GM12878 (cell line): Measurements from ENCODE around the gene CCDC88A. TPM values are rescaled to one million over a fixed set of nuclear protein-coding genes. Genes with fewer than 3 reads are reported as not detected.

Experiments used
- ATAC-seq: fragments of 200-7000 bp; cut with Tn5 transposase; 3 replicates; pipeline ENCODE4 v1.9.1; 2020; ENCODE audit warnings: mild to moderate bottlenecking, moderate library complexity
- BruUV-seq: library from RNA; stranded (reverse); fragments of 400-500 nt; replicated peaks from 2 replicates; lab custom pipeline; 2021; lab: Mats Ljungman, UMichigan
- CTCF ChIA-PET: fragments of 300-600 bp; sonication (Branson Sonifier 250); formaldehyde crosslinking; extraction: SDS; loops from one replicate; lab custom pipeline; 2021; ENCODE audit warnings: inconsistent platforms; lab: Yijun Ruan, JAX
- POLR2A ChIA-PET: fragments of 350-600 bp; formaldehyde crosslinking; extraction: SDS; loops from one replicate; lab custom pipeline; 2021; ENCODE audit warnings: inconsistent platforms; lab: Charles Lee
- RAD21 ChIA-PET: fragments of 300-600 bp; sonication (Branson Sonifier 250); formaldehyde crosslinking; loops from one replicate; lab custom pipeline; 2023; ENCODE audit warnings: antibody characterized with exemption; ENCODE audit not compliant: unreplicated experiment; lab: Charles Lee
- SMC1A ChIA-PET: fragments of 300-600 bp; sonication (Branson Sonifier 250); formaldehyde crosslinking; loops from one replicate; lab custom pipeline; 2023; ENCODE audit not compliant: unreplicated experiment, uncharacterized antibody; lab: Charles Lee
- DNase-seq: peaks from one replicate; pipeline ENCODE4 v3.0.0-alpha.2; 2011; ENCODE audit warnings: low read depth, low spot score
- FAIRE-seq: peaks from 3 replicates; lab custom pipeline; 2011; peaks lifted over from hg19 to GRCh38; lab: Jason Lieb, UNC
- H2AFZ ChIP-seq: 2 replicates; pipeline ENCODE4 v1.6.0; 2011; ENCODE audit warnings: low read depth, low read length, control low read depth; ENCODE audit not compliant: control insufficient read depth
- H3K27ac ChIP-seq: 2 replicates; pipeline ENCODE4 v1.5.1; 2011; ENCODE audit warnings: control low read depth; ENCODE audit not compliant: control insufficient read depth, insufficient read depth
- H3K27me3 ChIP-seq, 2 experiments: replicated peaks in 1 of 2; 2 replicates each; pipeline versions ENCODE4 v1.6.0 to v1.6.1; 2011; ENCODE audit warnings: low read length in 1 of 2; ENCODE audit not compliant: control insufficient read depth in 2 of 2, insufficient read depth in 2 of 2
- H3K36me3 ChIP-seq, 2 experiments: 2 replicates each; pipeline ENCODE4 v1.5.1; 2011; ENCODE audit warnings: low read length in 1 of 2; ENCODE audit not compliant: control insufficient read depth in 2 of 2, insufficient read depth in 2 of 2
- H3K4me1 ChIP-seq: 2 replicates; pipeline ENCODE4 v1.6.1; 2011; ENCODE audit warnings: mild to moderate bottlenecking, low read length, moderate library complexity, mixed read lengths; ENCODE audit not compliant: control insufficient read depth, insufficient read depth
- H3K4me2 ChIP-seq: 2 replicates; pipeline ENCODE4 v1.6.0; 2011; ENCODE audit warnings: control low read depth; ENCODE audit not compliant: control insufficient read depth, insufficient read depth
- H3K4me3 ChIP-seq: fragments of 200-600 bp; sonication (generic); 2 replicates; pipeline ENCODE4 v1.5.1; 2016
- H3K79me2 ChIP-seq: 2 replicates; pipeline ENCODE4 v1.6.0; 2011; ENCODE audit warnings: low read length; ENCODE audit not compliant: control insufficient read depth, insufficient read depth
- H3K9ac ChIP-seq: 2 replicates; pipeline ENCODE4 v1.8.0; 2011; ENCODE audit warnings: low read length, control low read depth, mixed read lengths; ENCODE audit not compliant: control insufficient read depth, insufficient read depth
- H3K9me3 ChIP-seq: replicated peaks from 3 replicates; pipeline ENCODE4 v1.5.1; 2011; ENCODE audit warnings: mild to moderate bottlenecking, low read length; ENCODE audit not compliant: control insufficient read depth, insufficient read depth
- H4K20me1 ChIP-seq: 2 replicates; pipeline ENCODE4 v1.6.0; 2011; ENCODE audit not compliant: control insufficient read depth, insufficient read depth
- IKZF1 ChIP-seq: fragments of 450-650 bp; conservative IDR thresholded peaks from 2 replicates; pipeline ENCODE4 v1.6.1; 2017; ENCODE audit warnings: antibody characterized with exemption, mild to moderate bottlenecking
- WGBS: methylation state at CpG from one replicate; pipeline ENCODE4 v1.1.6; 2016; ENCODE audit warnings: low lambda C conversion rate; ENCODE audit not compliant: insufficient replicate concordance, insufficient coverage; ENCODE audit errors: missing lambda C conversion rate; 5-methylcytosine and 5-hydroxymethylcytosine counted together
- in situ Hi-C: fragments of 300-500 bp; cut with MboI; formaldehyde crosslinking; loops from 9 replicates; pipeline ENCODE4 v1.14.3; 2018; ENCODE audit warnings: mixed read lengths
- intact Hi-C: fragments of 100-400 bp; cut with micrococcal nuclease; formaldehyde crosslinking; loops from one replicate; pipeline ENCODE4 v1.14.2; 2022; ENCODE audit not compliant: unreplicated experiment
- polyA plus RNA-seq, 11 experiments: library from polyadenylated mRNA; depleted of rRNA in 4 of 11; unstranded in 6 of 11; stranded (reverse) in 5 of 11; fragments of >200 nt; fragmentation: Nextera tagmentation in 4 of 11; fragmentation: Illumina TruSeq in 1 of 11; extraction: Ambion mirVana in 4 of 11; extraction: Trizol in 1 of 11; gene quantifications; 1 replicate in 1 of 11; 2 replicates in 10 of 11; pipeline versions ENCODE4 v1.2.1 to v1.2.3, GENCODE V29; 2011 to 2016; ENCODE audit warnings: inconsistent platforms in 2 of 11, missing spikeins in 2 of 11, low read depth in 1 of 11
- small RNA-seq: library from RNA; depleted of rRNA; stranded (forward); fragments of <200 nt; gene quantifications from one replicate; pipeline ENCODE3, GENCODE V24; 2014
- total RNA-seq, 4 experiments: library from RNA; depleted of rRNA in 3 of 4; stranded (reverse); fragments of >200 nt in 3 of 4; fragmentation: Illumina TruSeq in 1 of 4; extraction: Trizol in 1 of 4; gene quantifications; 2 replicates each; pipeline versions ENCODE4 v1.2.1 to v1.2.3, GENCODE V29; 2013 to 2021

CCDC88A gene
- total and polyA plus RNA-seq, 10 of the 15 experiments (the other 5 are each of a cell fraction or from before 2014, with no cell fraction given) = 1.8 to 71.6 (median 45.9) TPM

DNA sequence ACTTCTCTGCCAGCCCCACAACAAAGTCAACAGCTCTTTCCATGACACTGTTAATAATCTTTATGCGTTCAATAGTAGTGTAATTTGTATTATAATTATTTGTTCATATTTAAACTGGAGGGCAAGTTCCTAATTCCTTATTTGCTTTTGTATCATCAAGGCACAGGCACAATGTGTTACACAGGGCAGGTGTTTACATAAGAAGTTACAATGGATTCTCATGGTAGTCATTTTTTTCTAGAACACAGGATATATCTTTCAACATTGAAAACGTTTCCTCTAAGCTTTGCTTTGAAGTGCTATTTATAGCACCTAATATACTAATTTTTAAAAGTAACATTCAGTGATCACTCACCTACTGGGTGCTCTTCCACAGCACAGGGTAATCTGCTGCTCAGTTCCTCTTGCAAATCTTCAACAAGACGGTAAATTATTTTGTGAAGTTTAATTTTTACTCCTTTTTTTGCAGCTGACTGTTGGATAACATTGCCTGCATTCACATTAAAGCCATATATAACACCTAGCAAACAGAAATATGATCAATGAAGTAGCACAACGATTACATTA is 179.9 kb downstream of the CCDC88A start:
- no peak for ATAC-seq

More for the DNA sequence above, 179.9 kb downstream of the CCDC88A start:
- POLR2A ChIA-PET = interaction anchor here (0.7 kb wide), 1 partner anchor 120 kb away, joined by 4 read pairs; no protein-coding TSS in a partner anchor
- intact Hi-C loops (no loop called here), in situ Hi-C loops (no loop called here)
- H3K4me1 ChIP-seq = no peaks in the 10 kb centered on the region
- H3K79me2 ChIP-seq = peaks cover 11% of the 10 kb centered on the region
- H3K4me2 ChIP-seq = no peak overlapping the region
- WGBS = 84% methylated on average over 4 of the region's 4 CpGs
- H3K36me3 ChIP-seq = peaks cover 3 to 29% of the 10 kb centered on the region in 2 experiments
- no peak overlapping the region for H3K9ac ChIP-seq
- no TSS peak for BruUV-seq
- DNase-seq (no peak), FAIRE-seq (no peak)
- no peak overlapping the region for H3K4me3 ChIP-seq
- H4K20me1 ChIP-seq = no peaks in the 10 kb centered on the region
- no peak overlapping the region for H3K27ac ChIP-seq
- SMC1A ChIA-PET = no interaction called here
- TF ChIP-seq IKZF1 = no peak
- RAD21 ChIA-PET = no interaction called here
- CTCF ChIA-PET = no interaction called here
- H3K27me3 ChIP-seq = no peaks in the 10 kb centered on the region
- H3K9me3 ChIP-seq = no peaks in the 10 kb centered on the region
- no peak overlapping the region for H2AFZ ChIP-seq

Small RNAs within 50 kb of the gene (small RNA-seq; reads per million reads assigned to genes)
- gene RF00019 (not detected), gene RNU6-221P (not detected), gene RNU6-775P (not detected)

Other genes with a start within 250 kb of the CCDC88A start
- gene CLHC1, start 187.6 kb downstream of the CCDC88A start, total RNA-seq (2014; rRNA removed) = 3.2 and 6.2 TPM in 2 replicates
- 6.1 and 8.7 TPM in 2 replicates for gene CLHC1, start 187.6 kb downstream of the CCDC88A start, total RNA-seq (2014; rRNA removed; fragmentation: Illumina TruSeq; extraction: Trizol)
- 4.0 and 6.2 TPM in 2 replicates for gene CLHC1, start 187.6 kb downstream of the CCDC88A start, total RNA-seq (2021)
- gene CLHC1, start 187.6 kb downstream of the CCDC88A start, polyA plus RNA-seq (2011; rRNA removed) = 6.8 and 10.1 TPM in 2 replicates
- 3.5 and 4.0 TPM in 2 replicates for gene CLHC1, start 187.6 kb downstream of the CCDC88A start, polyA plus RNA-seq (2014; fragmentation: Illumina TruSeq; extraction: Trizol)
- 1 to 10 TPM; 2.6 to 3.2 TPM for gene CLHC1, start 187.6 kb downstream of the CCDC88A start, polyA plus RNA-seq (2014; fragmentation: Nextera tagmentation; extraction: Ambion mirVana)
- 5.1 and 5.7 TPM in 2 replicates for gene CLHC1, start 187.6 kb downstream of the CCDC88A start, polyA plus RNA-seq (2014; rRNA removed)
- 1 to 10 TPM; 4.3 to 5.6 TPM for gene CLHC1, start 187.6 kb downstream of the CCDC88A start, polyA plus RNA-seq (2016; fragmentation: Nextera tagmentation; extraction: Ambion mirVana)
- 1,715 and 1,919 TPM in 2 replicates for gene RPS27A, start 187.2 kb downstream of the CCDC88A start, total RNA-seq (2014; rRNA removed)
- 2,577 and 2,600 TPM in 2 replicates for gene RPS27A, start 187.2 kb downstream of the CCDC88A start, total RNA-seq (2014; rRNA removed; fragmentation: Illumina TruSeq; extraction: Trizol)
- gene RPS27A, start 187.2 kb downstream of the CCDC88A start, total RNA-seq (2021) = 1,460 and 1,505 TPM in 2 replicates
- 2,736 and 3,509 TPM in 2 replicates for gene RPS27A, start 187.2 kb downstream of the CCDC88A start, polyA plus RNA-seq (2011; rRNA removed)
- gene RPS27A, start 187.2 kb downstream of the CCDC88A start, polyA plus RNA-seq (2014; fragmentation: Illumina TruSeq; extraction: Trizol) = 1,739 and 2,088 TPM in 2 replicates
- gene RPS27A, start 187.2 kb downstream of the CCDC88A start, polyA plus RNA-seq (2014; fragmentation: Nextera tagmentation; extraction: Ambion mirVana) = 1,000 to 10,000 TPM; 3,416 to 4,705 TPM
- gene RPS27A, start 187.2 kb downstream of the CCDC88A start, polyA plus RNA-seq (2014; rRNA removed) = 2,025 and 2,160 TPM in 2 replicates
- 1,000 to 10,000 TPM; 1,779 to 1,833 TPM for gene RPS27A, start 187.2 kb downstream of the CCDC88A start, polyA plus RNA-seq (2016; fragmentation: Nextera tagmentation; extraction: Ambion mirVana)
- gene MTIF2, start 150.6 kb downstream of the CCDC88A start, total RNA-seq (2014; rRNA removed) = 34.2 and 38.5 TPM in 2 replicates
- 62.1 and 63.7 TPM in 2 replicates for gene MTIF2, start 150.6 kb downstream of the CCDC88A start, total RNA-seq (2014; rRNA removed; fragmentation: Illumina TruSeq; extraction: Trizol)
- 33.4 and 34.1 TPM in 2 replicates for gene MTIF2, start 150.6 kb downstream of the CCDC88A start, total RNA-seq (2021)
- gene MTIF2, start 150.6 kb downstream of the CCDC88A start, polyA plus RNA-seq (2011; rRNA removed) = 40.8 and 65.5 TPM in 2 replicates
- gene MTIF2, start 150.6 kb downstream of the CCDC88A start, polyA plus RNA-seq (2014; fragmentation: Illumina TruSeq; extraction: Trizol) = 50.2 and 57.4 TPM in 2 replicates
- gene MTIF2, start 150.6 kb downstream of the CCDC88A start, polyA plus RNA-seq (2014; fragmentation: Nextera tagmentation; extraction: Ambion mirVana) = 10 to 100 TPM; 26.4 to 39.2 TPM
- 25.5 and 30.9 TPM in 2 replicates for gene MTIF2, start 150.6 kb downstream of the CCDC88A start, polyA plus RNA-seq (2014; rRNA removed)
- 10 to 100 TPM; 45.4 to 46.1 TPM for gene MTIF2, start 150.6 kb downstream of the CCDC88A start, polyA plus RNA-seq (2016; fragmentation: Nextera tagmentation; extraction: Ambion mirVana)
- gene CFAP36, start 99.9 kb upstream of the CCDC88A start, total RNA-seq (2014; rRNA removed) = 4.3 and 5.5 TPM in 2 replicates
- 11.5 and 14.0 TPM in 2 replicates for gene CFAP36, start 99.9 kb upstream of the CCDC88A start, total RNA-seq (2014; rRNA removed; fragmentation: Illumina TruSeq; extraction: Trizol)
- gene CFAP36, start 99.9 kb upstream of the CCDC88A start, total RNA-seq (2021) = 11.4 and 13.0 TPM in 2 replicates
- gene CFAP36, start 99.9 kb upstream of the CCDC88A start, polyA plus RNA-seq (2011; rRNA removed) = 29.3 and 53.8 TPM in 2 replicates
- 16.7 and 18.0 TPM in 2 replicates for gene CFAP36, start 99.9 kb upstream of the CCDC88A start, polyA plus RNA-seq (2014; fragmentation: Illumina TruSeq; extraction: Trizol)
- gene CFAP36, start 99.9 kb upstream of the CCDC88A start, polyA plus RNA-seq (2014; fragmentation: Nextera tagmentation; extraction: Ambion mirVana) = 1 to 10 TPM; 4.4 to 9.2 TPM
- 9.6 and 10.0 TPM in 2 replicates for gene CFAP36, start 99.9 kb upstream of the CCDC88A start, polyA plus RNA-seq (2014; rRNA removed)
- gene CFAP36, start 99.9 kb upstream of the CCDC88A start, polyA plus RNA-seq (2016; fragmentation: Nextera tagmentation; extraction: Ambion mirVana) = 10 to 100 TPM; 18.4 to 20.5 TPM
- 48.1 and 58.5 TPM in 2 replicates for gene PPP4R3B, start 197.8 kb upstream of the CCDC88A start, total RNA-seq (2014; rRNA removed)
- gene PPP4R3B, start 197.8 kb upstream of the CCDC88A start, total RNA-seq (2014; rRNA removed; fragmentation: Illumina TruSeq; extraction: Trizol) = 54.2 and 55.8 TPM in 2 replicates
- gene PPP4R3B, start 197.8 kb upstream of the CCDC88A start, total RNA-seq (2021) = 47.0 and 50.5 TPM in 2 replicates
- gene PPP4R3B, start 197.8 kb upstream of the CCDC88A start, polyA plus RNA-seq (2011; rRNA removed) = 42.3 and 65.1 TPM in 2 replicates
- gene PPP4R3B, start 197.8 kb upstream of the CCDC88A start, polyA plus RNA-seq (2014; fragmentation: Illumina TruSeq; extraction: Trizol) = 50.3 and 58.4 TPM in 2 replicates
- 10 to 100 TPM; 10.9 to 15.3 TPM for gene PPP4R3B, start 197.8 kb upstream of the CCDC88A start, polyA plus RNA-seq (2014; fragmentation: Nextera tagmentation; extraction: Ambion mirVana)
- 25.8 and 28.3 TPM in 2 replicates for gene PPP4R3B, start 197.8 kb upstream of the CCDC88A start, polyA plus RNA-seq (2014; rRNA removed)
- 10 to 100 TPM; 56.6 to 70.1 TPM for gene PPP4R3B, start 197.8 kb upstream of the CCDC88A start, polyA plus RNA-seq (2016; fragmentation: Nextera tagmentation; extraction: Ambion mirVana)